HG03097 (cell line): ENCODE results near the gene FGFRL1.
"Not testable (repeated sequence)": the region's sequence is repeated elsewhere in the genome, so short reads cannot be mapped to it uniquely, and the experiment has no call there.

Source experiments
- ATAC-seq: cut with Tn5 transposase; IDR thresholded peaks from one replicate; pipeline ENCODE4 v1.9.1; 2021; ENCODE audit not compliant: unreplicated experiment, low FRiP score

The FGFRL1 gene

DNA sequence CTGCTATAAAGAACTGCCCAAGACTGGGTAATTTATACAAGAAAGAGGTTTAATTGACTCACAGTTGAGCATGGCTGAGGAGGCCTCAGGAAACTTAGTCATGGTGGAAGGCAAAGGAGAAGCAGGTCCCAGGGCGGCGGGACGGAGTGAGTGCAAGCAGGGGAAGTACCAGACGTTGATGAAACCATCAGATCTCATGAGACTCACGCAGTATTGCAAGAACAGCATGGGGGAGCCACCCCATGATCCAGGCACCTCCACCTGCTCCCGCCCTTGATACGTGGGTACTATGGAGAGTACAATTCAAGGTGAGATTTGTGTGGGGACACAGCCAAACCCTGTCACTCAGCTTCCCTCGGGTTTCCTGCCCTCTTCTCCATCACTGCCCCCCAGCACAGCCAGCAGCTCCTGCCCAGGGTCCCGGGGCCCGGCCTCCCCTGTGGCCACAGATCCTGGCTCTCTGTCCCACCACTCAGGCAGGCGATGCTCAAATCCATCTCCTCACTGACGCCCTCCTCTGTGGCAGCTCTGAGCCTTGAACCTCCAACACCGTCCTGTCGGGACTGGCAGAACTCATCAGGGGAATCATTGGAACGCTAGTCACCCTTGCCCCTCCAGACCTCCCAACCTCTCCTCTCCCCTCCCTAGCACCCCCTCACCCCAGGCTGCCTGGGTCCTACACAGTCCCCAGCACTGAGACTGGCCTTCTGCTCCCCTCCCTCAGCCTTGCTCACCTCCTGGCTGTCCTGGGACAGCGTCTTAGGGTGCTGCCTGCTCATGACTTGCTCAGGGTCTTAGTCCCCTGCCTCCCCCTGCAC is 37.6 kb downstream of the FGFRL1 start:
- ATAC-seq, result no peak

DNA sequence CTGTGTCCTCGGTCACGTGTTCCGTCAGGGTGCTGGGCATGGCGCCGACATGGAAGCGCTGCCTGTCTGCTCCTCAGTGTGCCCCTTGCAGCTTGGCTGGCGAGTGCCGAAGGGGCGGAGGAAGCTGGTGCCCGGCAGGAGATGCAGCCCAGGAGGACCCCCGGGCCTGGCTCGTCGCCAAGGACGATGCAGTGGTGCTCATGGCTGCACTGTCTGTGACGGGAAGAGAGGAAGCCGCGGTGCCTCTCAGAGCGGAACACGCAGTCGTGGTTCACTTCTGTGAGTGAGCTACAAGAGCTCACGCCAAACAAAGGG is 38.1 kb downstream of the FGFRL1 start:
- no peak for ATAC-seq

DNA sequence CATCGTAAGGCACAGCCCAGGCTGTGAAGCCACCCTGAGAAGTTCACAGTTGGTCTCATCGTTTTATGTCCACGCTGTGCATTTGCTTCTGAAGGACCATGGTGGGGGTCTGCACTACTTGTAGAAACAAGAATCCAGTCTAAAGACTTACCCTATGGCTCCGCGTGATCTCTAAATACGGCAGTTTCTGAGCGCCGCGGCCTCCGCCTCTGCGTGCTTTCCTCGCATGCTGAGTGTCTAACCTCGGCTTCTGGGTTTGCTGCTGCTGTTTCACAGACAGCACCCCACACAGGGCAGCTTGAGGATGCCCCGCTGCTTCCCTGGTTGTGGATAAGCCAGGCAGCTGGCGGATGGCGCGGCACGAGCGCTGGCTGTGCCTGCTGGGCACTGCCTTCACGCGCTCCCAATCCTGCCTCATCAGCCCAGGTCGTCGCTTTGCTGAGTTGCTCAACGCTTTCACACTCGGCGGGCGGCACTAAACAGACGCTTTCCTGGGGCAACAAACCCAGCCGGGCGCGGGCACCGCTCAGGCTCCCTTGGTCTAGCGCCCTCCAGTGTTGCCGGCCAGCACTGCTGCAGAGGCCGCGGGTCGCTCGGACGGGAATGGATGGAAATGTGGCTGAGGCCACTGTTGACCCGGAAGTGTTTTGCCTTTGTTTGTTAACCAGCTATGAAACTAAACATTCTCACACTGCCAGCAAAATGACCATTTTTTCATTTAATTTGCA is 39.2 kb downstream of the FGFRL1 start:
- ATAC-seq, result no peak

- no peak for ATAC-seq
Observed at GRCh38 chr4:1051472-1051871, 40.0 kb downstream of the FGFRL1 start.

DNA sequence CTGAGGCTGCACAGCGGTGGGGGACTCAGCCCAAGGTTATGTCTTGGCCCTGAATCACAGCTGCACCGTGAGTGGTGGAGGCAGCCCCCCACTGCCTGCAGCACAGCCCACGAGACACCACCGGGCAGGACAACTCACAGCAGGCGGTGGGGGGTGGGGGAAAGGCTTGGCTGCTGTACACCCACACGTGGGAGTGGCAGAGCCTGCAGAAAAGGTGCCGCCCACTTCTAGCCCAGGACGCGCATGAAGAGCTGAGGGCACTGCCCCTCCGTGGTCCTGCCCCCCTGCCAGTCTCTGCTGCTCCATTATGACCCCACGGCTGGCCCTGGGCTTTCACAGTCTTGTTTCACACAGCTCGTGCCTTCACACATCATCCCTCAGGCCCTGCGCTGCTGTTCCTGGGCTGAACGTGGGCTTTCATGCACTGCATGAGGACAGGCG is 40.8 kb downstream of the FGFRL1 start:
- ATAC-seq, result no peak

GRCh38 chr4:1053080-1053661 is 41.7 kb downstream of the FGFRL1 start:
- ATAC-seq, result no peak

DNA sequence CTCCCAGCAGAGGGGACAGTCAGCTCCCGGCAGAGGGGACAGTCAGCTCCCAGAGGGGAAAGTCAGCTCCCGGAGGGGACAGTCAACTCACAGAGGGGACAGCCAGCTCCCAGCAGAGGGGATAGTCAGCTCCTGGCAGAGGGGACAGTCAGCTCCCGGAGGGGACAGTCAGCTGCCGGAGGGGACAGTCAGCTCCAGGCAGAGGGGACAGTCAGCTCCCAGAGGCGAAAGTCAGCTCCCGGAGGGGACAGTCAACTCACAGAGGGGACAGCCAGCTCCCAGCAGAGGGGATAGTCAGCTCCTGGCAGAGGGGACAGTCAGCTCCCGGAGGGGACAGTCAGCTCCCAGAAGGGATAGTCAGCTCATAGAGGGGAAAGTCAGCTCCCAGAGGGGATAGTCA is 42.5 kb downstream of the FGFRL1 start:
- ATAC-seq, result not testable (repeated sequence)

GRCh38 chr4:1054696-1055242 is 43.3 kb downstream of the FGFRL1 start:
- not testable (repeated sequence) for ATAC-seq

- ATAC-seq, result not testable (repeated sequence)
Observed at GRCh38 chr4:1055243-1055701, 43.8 kb downstream of the FGFRL1 start.

DNA sequence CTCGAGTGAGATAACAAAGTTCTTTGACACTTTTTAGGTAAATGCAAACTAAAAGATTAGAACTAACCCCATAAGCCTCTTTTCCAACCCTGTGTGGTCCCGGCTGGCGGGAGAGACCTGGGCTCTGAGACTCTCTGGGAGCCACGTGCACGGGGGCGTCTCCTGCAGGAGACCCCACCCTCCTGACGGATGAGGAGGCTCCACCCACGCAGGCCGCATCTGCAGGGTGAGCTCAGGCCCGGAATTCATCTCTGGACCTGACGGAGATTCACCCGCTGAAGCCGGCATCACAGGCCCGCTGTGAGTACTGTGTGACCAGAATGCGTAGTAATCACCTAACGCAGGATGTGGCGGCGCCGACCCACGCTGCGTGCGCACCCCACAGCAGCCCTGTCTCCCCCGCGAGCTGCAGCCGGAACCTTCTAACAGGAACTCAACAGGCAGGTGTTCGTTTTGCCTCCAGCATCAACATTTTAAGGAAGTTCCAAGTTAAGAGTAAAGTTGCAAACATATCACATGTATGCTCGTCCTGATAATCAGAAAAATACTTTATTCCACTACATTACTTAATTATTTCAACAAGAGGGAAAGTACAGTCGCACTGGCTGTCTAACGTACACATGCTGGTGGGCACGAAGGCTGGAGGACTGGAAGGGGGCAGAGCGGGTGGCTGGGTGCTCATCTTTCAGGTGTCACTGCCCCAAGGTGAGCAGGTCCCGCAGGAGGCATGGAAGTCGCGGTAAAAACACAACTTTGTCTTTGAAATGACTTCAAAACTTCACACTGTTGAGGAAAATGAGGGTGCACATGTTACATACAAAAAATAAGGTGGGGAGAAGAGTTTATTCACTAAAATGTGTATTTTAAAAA is 44.5 kb downstream of the FGFRL1 start:
- ATAC-seq, result peak; percentile 59

DNA sequence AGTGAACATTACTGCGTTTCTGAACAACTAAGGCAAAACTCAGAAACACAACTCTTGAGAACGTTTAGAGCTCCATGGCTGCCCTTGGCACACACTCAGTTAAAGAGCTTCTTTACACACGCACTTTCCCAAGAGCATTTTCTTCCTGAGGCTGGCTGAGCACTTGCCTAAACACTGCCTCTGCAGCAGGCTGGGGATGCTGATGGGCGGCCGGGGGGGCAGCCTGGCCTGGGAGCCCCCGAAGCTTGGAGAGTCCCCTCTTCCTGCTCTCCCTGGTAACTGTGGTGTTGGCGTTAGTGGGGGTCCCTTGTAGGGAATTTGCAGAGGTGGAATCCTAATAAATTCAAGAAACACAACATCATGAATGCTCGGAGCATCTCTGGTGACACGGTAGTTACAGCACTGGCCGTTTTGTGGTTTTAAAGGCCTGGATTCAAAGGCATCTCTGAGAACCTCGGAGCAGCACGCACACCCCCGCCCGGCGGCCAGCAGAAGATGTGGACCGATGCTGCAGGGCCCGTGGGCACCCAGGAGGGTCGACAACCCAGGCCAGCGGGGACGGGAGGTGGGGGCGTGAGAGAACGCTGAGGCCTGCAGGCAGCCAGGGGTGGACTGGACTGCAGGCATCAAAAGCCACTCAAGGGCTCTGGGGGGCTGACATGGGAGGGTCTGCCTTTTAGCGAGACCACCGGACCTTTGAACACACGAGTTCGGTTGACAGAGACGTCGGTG is 45.4 kb downstream of the FGFRL1 start:
- no peak for ATAC-seq

- no peak for ATAC-seq
Observed at GRCh38 chr4:1057403-1057745, 45.9 kb downstream of the FGFRL1 start.

GRCh38 chr4:1058198-1058996 is 47.0 kb downstream of the FGFRL1 start:
- ATAC-seq, result no peak

DNA sequence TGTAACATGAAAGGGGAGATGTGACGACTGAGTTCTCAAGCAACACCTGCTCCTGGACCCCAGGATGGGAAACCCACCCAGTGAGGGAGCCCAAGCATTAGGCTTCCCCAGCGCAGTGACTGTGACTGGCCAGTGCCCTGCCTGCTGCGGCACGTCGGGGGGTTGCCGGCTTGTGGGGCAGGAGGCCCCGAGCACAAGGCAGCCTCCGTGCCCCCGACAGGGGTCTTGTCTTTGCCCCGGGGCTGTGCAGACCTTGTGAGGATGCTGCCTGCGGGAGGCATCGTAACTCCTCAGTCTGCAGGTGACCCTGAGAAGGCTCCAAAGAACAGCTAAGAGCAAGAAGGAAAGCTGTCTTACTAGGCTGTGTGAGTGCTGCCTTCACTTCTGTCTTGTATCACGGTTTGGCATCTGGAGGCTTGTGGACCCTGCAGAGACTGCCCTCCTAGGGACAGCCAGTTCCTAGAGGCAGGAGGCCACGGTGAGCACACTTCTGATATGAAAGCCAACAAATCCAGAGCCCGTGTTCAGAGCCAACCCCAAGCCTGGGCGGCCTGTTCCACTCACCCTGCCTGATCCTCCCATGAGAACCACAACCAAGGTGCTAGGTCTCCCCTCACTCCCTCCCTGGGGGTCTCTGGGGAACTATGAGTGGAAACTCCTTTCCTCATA is 47.7 kb downstream of the FGFRL1 start:
- ATAC-seq, result no peak

DNA sequence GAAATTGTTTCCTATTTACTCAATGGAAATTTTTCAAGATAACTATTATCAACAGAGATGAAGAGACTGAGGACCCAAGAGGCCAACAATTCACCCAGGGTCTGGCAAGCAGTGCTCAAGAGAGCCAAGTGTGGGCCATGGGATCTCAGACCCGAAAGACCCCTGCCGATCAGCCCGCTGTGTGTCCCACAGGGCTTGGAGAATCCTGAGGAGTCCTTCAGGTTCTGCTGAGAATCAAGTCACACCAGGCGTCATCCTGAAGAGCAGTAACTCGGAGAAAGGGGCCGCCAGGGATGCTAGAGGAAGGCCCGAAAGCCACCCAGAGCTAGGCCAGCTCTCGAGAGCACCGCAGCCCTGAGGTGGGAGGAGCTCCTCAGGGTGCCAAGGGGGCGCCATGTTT is 48.7 kb downstream of the FGFRL1 start:
- no peak for ATAC-seq

DNA sequence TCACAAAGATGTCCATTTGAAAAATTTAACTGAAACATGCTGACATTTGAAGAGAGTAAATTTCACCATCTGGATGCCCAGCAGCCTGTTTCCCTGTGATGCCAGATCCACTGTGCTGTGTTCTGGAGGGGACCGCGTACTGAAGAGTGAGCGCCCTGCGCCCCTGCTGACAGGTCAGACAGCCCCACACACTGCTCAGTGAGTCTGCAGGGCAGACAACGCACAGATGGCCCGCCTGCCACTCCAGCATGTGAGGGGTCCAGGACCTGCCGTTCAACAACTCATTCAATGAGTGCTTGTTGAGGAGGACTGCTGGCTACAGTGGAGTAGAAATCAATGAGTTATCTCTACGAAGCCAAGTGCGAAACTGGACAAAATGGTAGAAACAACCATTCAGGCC is 49.2 kb downstream of the FGFRL1 start:
- no peak for ATAC-seq

- ATAC-seq, result no peak
Observed at GRCh38 chr4:1061056-1061700, 49.8 kb downstream of the FGFRL1 start.

DNA sequence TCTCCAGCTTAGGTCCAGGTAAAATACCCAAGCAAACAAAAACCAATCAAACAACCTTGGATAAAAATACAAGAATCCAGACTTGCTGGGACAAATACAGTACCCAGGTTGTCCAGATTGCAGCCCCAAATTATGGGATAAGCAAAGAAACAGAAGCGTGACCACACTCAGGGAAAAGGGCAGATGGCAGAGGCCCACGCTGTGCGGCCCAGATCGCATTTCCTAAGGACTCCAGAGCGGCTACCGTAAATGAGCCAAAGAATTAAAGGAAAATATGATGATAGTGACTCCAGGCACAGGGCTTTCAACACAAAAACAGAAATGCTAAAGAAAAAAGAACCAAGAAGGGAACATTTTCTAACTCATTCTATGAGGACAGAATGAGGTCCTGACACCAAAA is 50.3 kb downstream of the FGFRL1 start:
- no peak for ATAC-seq
